Medulla oblongata (tissue), 1 donor: ENCODE measurements around the gene ZNF473.
A peak's percentile ranks its signal among the peaks of the same experiment; 100 is the strongest.

ENCODE experiments used
- DNase-seq: peaks from one replicate; pipeline ENCODE4 v3.0.0-alpha.2; 2015; ENCODE audit errors: extremely low spot score

The ZNF473 gene

GRCh38 chr19:50025794-50026549 is at the start of gene ZNF473:
ZNF473 (plus strand) TSS chr19:50026005; CDS start chr19:50031083, 5,078 bp downstream.
- no peak for DNase-seq

- DNase-seq, result no peak
Observed at GRCh38 chr19:49976496-49976895, 49.3 kb upstream of the ZNF473 start.

GRCh38 chr19:49977076-49977475 is 48.7 kb upstream of the ZNF473 start:
- DNase-seq, result no peak

- no peak for DNase-seq
Observed at GRCh38 chr19:49977881-49978280, 47.9 kb upstream of the ZNF473 start.

- no peak for DNase-seq
Observed at GRCh38 chr19:49978324-49978723, 47.5 kb upstream of the ZNF473 start.

GRCh38 chr19:49981603-49982593 is 43.9 kb upstream of the ZNF473 start:
- DNase-seq, result no peak

- peak; percentile 58 for DNase-seq
Observed at GRCh38 chr19:49983645-49984229, 42.1 kb upstream of the ZNF473 start.

GRCh38 chr19:49984491-49984890 is 41.3 kb upstream of the ZNF473 start:
- DNase-seq, result no peak

GRCh38 chr19:49985871-49986270 is 39.9 kb upstream of the ZNF473 start:
- no peak for DNase-seq

- DNase-seq, result no peak
Observed at GRCh38 chr19:49986354-49986753, 39.5 kb upstream of the ZNF473 start.

GRCh38 chr19:49987159-49987698 is 38.6 kb upstream of the ZNF473 start:
- DNase-seq, result peak; percentile 88

- DNase-seq, result no peak
Observed at GRCh38 chr19:49988007-49988406, 37.8 kb upstream of the ZNF473 start.

GRCh38 chr19:49988433-49988832 is 37.4 kb upstream of the ZNF473 start:
- no peak for DNase-seq

- DNase-seq, result peak; percentile 9
Observed at GRCh38 chr19:49997709-49998108, 28.1 kb upstream of the ZNF473 start.

- DNase-seq, result peak; percentile 30
Observed at GRCh38 chr19:49999371-50000010, 26.3 kb upstream of the ZNF473 start.

GRCh38 chr19:50000038-50000840 is 25.6 kb upstream of the ZNF473 start:
- DNase-seq, result no peak

- DNase-seq, result no peak
Observed at GRCh38 chr19:50000841-50001557, 24.8 kb upstream of the ZNF473 start.

GRCh38 chr19:50001775-50002174 is 24.0 kb upstream of the ZNF473 start:
- DNase-seq, result no peak

- peak; percentile 41 for DNase-seq
Observed at GRCh38 chr19:50002386-50002960, 23.3 kb upstream of the ZNF473 start.
